HuH-7 (cell line): ENCODE data around the gene DUSP3.
"Not testable (repeated sequence)": the region's sequence is repeated elsewhere in the genome, so short reads cannot be mapped to it uniquely, and the experiment has no call there.

Source experiments
- DNase-seq: peaks from one replicate; pipeline ENCODE4 v3.0.0; 2011; ENCODE audit warnings: low spot score

The DUSP3 gene

DNA sequence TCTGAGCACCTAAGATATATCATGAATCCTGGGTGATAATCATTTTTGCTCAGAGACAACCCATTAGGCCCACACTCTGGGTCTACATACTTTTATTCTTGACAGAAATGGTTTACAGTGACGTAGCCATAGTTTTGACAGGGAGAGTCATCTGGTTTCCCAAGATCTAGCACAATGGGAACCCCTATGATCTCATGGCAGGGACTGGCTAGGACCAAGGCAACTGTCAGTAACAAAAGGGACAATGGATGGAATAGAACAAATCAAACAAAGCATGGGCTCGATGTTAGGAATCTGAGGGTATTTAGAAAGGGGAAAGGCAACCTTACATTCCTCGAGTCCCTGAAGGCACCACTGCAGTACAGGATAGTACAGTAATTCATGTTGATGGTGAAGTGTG, 22.0 kb upstream of the DUSP3 start:
- no peak for DNase-seq

- DNase-seq = no peak
Measured at GRCh38 chr17:43799047-43799446, 20.3 kb upstream of the DUSP3 start.

- not testable (repeated sequence) for DNase-seq
Measured at GRCh38 chr17:43798024-43798423, 19.2 kb upstream of the DUSP3 start.

- not testable (repeated sequence) for DNase-seq
Measured at GRCh38 chr17:43792668-43793067, 13.9 kb upstream of the DUSP3 start.

DNA sequence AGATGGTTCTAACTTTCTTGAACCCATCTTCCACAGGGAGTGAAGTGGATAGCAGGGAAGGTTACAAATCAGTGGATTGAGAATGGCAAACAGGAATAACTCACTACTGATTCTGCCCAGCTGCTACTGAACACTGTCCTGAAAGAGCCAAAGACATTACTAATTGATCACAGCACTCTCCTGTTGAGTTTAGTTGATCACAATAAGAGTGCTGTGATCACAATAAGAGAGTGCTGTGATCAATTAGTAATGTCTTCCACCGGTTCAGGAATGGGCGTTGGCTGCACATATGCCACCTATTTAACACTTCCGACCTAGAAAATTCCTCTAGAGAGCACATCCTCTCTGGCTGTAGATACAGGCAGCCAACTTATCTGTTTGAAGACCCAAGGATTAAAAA, 12.8 kb upstream of the DUSP3 start:
- peak; percentile 43 for DNase-seq

- DNase-seq = no peak
Measured at GRCh38 chr17:43790311-43790940, 11.6 kb upstream of the DUSP3 start.

- no peak for DNase-seq
Measured at GRCh38 chr17:43789482-43789881, 10.7 kb upstream of the DUSP3 start.

DNA sequence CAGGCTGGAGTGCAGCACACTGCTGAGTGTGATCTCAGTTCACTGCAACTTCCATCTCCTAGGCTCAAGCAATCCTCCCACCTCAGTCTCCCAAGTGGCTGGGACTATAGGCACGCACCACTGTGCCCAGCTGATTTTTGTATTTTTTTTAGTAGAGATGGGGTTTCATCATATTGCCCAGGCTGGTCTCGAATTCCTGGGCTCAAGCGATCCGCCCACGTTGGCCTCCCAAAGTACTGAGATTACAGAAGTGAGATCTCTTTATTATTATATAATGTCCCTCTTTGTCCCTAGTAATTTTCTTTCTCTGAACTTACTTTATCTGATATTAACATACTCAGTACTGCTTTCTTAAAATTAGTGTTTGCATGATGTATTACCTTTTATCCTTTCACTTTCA, 9.8 kb upstream of the DUSP3 start:
- no peak for DNase-seq

DNA sequence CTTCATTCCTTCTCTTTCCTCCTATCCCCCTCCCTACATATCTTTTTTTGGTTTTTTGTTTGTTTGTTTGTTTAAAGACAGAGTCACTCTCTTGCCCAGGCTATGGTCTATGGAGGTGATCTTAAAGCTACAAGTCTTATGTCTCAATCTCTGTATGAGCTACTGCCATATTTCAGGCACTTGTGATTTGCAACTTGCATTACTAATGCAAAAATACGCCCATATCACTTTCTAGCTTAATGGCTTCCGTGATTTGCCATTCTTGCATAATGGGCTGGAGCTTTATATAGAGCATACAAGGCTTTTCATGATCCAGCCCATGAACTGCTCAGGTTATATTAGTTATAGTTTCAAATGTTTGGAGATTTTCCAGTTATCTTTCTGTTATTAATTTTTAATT, 9.0 kb upstream of the DUSP3 start:
- DNase-seq = no peak

- DNase-seq = no peak
Measured at GRCh38 chr17:43784628-43785101, 5.9 kb upstream of the DUSP3 start.

DNA sequence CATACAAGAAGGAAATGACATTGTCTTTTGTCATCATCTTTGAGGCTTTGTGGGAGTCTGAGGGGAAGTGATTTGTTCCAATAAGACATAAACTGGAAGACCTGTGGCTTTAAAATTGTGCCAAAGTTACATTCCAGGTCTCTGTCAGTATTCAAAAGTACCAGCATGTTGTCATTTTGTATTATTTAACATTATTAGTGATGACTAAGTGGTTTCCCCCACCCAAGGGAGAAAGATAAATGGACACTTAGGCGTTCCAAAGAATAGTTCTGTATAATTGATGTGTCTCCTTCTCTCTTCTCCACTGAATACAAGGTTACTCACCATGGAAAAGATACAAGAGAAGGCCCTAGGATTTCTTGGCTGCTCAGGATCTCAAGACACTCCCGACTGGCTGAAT, 5.3 kb upstream of the DUSP3 start:
- DNase-seq = no peak

DNA sequence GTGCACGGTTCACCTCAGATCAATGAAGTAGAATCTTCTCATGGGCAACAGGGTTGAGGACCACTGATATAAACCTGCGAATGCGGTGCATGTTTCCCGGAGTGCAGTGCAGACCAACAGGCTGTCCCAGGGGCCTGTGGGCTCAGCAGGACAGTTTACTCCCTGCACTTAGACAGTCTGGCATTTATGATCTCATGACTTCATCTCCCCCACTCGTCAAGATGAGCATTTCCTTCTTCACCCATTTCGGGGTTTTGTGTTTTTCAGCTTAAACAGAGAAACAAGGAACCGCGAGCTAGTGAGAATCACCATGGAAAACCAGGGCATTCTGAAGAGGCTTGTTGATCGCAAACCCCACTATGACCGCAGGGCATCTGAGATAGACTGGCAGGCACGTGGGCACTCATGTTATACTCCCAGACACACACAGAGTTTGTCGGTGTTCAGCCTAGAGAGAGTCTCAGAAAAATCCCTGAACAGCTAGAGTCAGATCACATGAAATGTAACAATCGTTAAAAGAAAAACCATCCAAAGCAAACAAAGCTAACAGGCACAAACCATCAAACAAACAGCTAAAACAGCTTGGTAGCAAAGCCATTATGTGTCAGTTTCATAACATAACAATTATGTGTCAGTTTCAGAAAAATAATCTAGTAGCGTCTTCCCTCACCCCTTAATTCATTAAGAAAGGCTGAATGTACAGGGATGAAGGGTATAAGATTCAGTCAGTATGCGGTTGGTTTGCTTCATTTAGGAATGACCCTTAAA, 4.3 kb upstream of the DUSP3 start:
- DNase-seq = no peak

- no peak for DNase-seq
Measured at GRCh38 chr17:43780135-43780534, 1.4 kb upstream of the DUSP3 start, which contains the start of gene CFAP97D1. TSS of gene CFAP97D1 (plus strand) at chr17:43780435. CDS start at chr17:43780463, 28 bp downstream.

- peak; percentile 60 for DNase-seq
Measured at GRCh38 chr17:43779145-43780125, 658 bp upstream of the DUSP3 start.

- no peak for DNase-seq
Measured at GRCh38 chr17:43774304-43775250, 4.2 kb downstream of the DUSP3 start.

DNA sequence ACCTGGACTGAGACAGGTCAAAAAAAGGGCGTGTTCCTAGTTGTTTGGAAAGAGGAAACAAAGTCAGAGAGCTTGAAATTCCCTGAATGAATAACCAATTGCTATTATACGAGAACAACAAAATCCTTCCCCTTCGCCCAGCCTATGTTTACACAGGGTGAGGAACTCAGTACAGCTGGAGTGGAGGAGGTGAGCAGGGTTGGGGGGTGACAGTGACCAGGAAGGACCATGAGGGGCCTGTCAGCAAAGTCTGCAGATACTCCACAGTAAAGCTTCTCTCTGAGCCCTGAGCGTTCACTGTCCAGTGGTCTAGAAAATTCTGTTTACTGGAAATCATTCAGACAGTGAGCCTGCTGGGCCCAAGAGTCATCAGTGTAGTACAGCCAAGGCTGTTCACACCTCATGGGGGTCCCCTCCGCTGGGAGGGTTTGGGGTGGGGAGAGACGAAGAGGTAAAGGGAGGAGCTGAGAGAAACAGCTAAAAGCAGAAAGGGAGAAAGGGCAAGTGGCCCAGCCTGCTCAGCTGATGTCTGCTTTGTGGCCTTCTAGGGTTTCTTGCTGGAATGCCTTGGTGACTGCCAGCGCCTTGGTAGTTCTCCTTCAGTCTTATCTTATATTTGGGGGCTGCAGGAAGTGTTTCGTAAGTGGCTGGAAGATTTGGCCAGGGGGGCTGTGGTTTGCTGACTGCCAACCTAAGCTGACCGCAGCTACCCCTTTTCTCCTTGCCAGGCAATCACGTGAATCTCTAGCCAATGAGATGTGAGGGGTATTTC, 5.7 kb downstream of the DUSP3 start:
- DNase-seq = no peak

DNA sequence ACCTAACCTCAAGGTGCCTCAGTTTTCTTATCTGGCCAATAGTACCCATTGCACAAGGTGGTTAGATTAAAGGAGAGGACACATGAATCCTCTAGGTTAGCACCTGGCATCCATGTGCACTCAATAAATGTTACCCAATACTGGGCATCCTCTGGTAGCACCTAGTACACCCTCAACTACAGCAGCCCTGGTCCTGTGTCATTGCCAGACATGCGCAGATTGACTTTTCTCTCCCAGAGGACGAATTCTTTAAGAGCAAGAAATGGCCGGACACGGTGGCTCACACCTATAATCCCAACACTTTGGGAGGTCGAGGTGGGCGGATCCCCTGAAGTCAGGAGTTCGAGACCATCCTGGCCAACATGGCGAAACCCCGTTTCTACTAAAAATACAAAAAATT, 7.3 kb downstream of the DUSP3 start:
- no peak for DNase-seq

GRCh38 chr17:43770957-43771356, 7.8 kb downstream of the DUSP3 start:
- DNase-seq = no peak

DNA sequence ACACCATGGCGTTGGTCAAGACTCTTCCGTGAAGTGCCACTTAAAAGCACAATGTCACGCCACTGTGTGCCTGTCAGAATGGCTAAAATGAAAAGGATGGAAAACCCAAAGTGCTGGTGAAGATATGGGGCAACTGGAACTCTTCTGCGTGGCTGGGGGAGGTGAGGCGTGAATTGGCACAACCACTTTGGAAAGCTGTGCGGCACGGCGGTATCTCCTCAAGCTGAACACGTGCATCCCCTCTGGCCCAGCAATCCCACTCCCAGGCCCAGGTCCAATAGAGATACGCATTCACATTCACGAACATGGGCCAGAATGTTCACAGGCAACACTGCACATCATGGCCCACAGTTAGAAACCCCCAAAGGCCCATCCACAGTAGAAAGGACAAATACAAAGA, 8.9 kb downstream of the DUSP3 start:
- DNase-seq = no peak

GRCh38 chr17:43769426-43769825, 9.4 kb downstream of the DUSP3 start:
- no peak for DNase-seq
